ENCODE measurements around the gene PANX2. TPM values are rescaled to one million over a fixed set of nuclear protein-coding genes. Genes with fewer than 3 reads are reported as not detected.

The PANX2 gene
- total and polyA plus RNA-seq, 2 of the 13 experiments (the other 11 are each of a cell fraction or from before 2014, with no cell fraction given), result 0.15 to 1.1 TPM

DNA sequence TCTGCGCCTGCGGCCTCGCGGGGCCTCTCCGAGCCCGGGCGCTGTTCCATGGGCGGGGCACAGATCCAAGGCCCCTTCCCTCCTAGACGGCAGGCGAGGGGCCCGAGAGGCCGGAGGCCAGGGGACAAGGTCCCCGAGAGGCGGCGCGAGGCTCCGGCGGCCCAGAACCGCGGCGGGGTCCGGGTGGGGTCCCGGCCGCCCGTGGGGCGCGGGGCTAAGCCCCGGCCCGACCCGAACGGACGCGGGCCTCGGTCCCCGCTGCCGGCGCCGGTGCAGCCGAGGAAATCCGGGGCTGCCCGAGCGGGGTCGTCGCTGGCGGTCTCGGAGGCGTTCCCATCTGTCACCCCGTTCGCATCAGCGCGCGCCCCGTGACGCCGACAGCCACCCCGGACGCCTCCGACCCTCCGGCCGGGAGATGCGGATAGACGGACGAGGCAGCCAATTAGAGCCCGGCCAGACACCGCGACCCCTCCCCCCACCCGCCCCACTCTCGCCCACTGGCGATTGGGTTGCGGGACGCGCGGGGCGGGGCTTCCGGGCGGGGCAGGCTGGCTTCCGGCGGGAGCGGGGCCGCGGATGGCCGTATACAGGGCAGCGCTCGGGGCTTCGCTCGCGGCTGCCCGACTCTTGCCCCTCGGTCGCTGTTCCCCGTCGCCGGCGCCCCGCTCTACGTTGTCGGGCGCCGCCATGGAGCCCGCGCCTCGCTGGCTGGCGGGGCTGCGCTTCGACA lies 30.1 kb downstream of the PANX2 start, which contains the start of gene SELENOO (continued):
- no peak for TF ChIP-seq FOXO4 (CRISPR knock-in tag; conservative IDR thresholded peaks at IDR 0.05)
- TF ChIP-seq ZBTB49 (CRISPR knock-in tag; IDR thresholded peaks at IDR 0.05; ENCODE audit: borderline replicate concordance), result no peak
- TF ChIP-seq U2AF2 (IDR thresholded peaks at IDR 0.05; ENCODE audit: low read depth, low read length), result no peak
- TF ChIP-seq, protein P1, sequence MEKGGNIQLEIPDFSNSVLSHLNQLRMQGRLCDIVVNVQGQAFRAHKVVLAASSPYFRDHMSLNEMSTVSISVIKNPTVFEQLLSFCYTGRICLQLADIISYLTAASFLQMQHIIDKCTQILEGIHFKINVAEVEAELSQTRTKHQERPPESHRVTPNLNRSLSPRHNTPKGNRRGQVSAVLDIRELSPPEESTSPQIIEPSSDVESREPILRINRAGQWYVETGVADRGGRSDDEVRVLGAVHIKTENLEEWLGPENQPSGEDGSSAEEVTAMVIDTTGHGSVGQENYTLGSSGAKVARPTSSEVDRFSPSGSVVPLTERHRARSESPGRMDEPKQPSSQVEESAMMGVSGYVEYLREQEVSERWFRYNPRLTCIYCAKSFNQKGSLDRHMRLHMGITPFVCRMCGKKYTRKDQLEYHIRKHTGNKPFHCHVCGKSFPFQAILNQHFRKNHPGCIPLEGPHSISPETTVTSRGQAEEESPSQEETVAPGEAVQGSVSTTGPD (CRISPR knock-in tag; IDR thresholded peaks at IDR 0.05), result no peak
- no peak for TF ChIP-seq ZFP36L2 (CRISPR knock-in tag; IDR thresholded peaks at IDR 0.05)
- TF ChIP-seq RXRA (CRISPR knock-in tag; IDR thresholded peaks at IDR 0.05), result no peak
- no peak for TF ChIP-seq ZNF550 (CRISPR knock-in tag; IDR thresholded peaks at IDR 0.05; ENCODE audit: borderline replicate concordance)
- TF ChIP-seq PLRG1 (conservative IDR thresholded peaks at IDR 0.05), result no peak
- TF ChIP-seq NFIC (IDR thresholded peaks at IDR 0.05; ENCODE audit: low read length), result no peak
- TF ChIP-seq ZNF337 (CRISPR knock-in tag; IDR thresholded peaks at IDR 0.05; ENCODE audit: borderline replicate concordance, low read depth), result no peak
- TF ChIP-seq, protein P2, sequence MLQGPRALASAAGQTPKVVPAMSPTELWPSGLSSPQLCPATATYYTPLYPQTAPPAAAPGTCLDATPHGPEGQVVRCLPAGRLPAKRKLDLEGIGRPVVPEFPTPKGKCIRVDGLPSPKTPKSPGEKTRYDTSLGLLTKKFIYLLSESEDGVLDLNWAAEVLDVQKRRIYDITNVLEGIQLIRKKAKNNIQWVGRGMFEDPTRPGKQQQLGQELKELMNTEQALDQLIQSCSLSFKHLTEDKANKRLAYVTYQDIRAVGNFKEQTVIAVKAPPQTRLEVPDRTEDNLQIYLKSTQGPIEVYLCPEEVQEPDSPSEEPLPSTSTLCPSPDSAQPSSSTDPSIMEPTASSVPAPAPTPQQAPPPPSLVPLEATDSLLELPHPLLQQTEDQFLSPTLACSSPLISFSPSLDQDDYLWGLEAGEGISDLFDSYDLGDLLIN (CRISPR knock-in tag; IDR thresholded peaks at IDR 0.05; ENCODE audit: borderline replicate concordance), result no peak
- TF ChIP-seq KDM5A (IDR thresholded peaks at IDR 0.05; ENCODE audit: borderline replicate concordance, low read length), result no peak
- peak; percentile 45; the same call in 1 of the 2 replicates for TF ChIP-seq HCFC1 (IDR thresholded peaks at IDR 0.05; ENCODE audit: low read depth, low read length)
- no peak for TF ChIP-seq HES4 (CRISPR knock-in tag; IDR thresholded peaks at IDR 0.05; ENCODE audit: borderline replicate concordance)
- no peak for TF ChIP-seq ZIK1 (CRISPR knock-in tag; IDR thresholded peaks at IDR 0.05; ENCODE audit: borderline replicate concordance, low read depth)
- TF ChIP-seq ZNF713 (CRISPR knock-in tag; IDR thresholded peaks at IDR 0.05), result no peak
- TF ChIP-seq CERS6 (CRISPR knock-in tag; IDR thresholded peaks at IDR 0.05), result no peak
- TF ChIP-seq, protein P3, sequence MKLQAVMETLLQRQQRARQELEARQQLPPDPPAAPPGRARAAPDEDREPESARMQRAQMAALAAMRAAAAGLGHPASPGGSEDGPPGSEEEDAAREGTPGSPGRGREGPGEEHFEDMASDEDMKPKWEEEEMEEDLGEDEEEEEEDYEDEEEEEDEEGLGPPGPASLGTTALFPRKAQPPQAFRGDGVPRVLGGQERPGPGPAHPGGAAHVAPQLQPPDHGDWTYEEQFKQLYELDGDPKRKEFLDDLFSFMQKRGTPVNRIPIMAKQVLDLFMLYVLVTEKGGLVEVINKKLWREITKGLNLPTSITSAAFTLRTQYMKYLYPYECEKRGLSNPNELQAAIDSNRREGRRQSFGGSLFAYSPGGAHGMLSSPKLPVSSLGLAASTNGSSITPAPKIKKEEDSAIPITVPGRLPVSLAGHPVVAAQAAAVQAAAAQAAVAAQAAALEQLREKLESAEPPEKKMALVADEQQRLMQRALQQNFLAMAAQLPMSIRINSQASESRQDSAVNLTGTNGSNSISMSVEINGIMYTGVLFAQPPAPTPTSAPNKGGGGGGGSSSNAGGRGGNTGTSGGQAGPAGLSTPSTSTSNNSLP (IDR thresholded peaks at IDR 0.05; ENCODE audit: low read depth, low read length), result no peak
- no peak for TF ChIP-seq HOXA7 (CRISPR knock-in tag; IDR thresholded peaks at IDR 0.05)
- TF ChIP-seq DR1 (CRISPR knock-in tag; IDR thresholded peaks at IDR 0.05), result no peak
- TF ChIP-seq ZNF530 (CRISPR knock-in tag; IDR thresholded peaks at IDR 0.05; ENCODE audit: low read depth), result no peak

Measured in HepG2 (cell line).